Endothelial cell of umbilical vein (primary cell): Measurements from ENCODE around the gene TRMT1. TPM values are rescaled to one million over a fixed set of nuclear protein-coding genes. Genes with fewer than 3 reads are reported as not detected.

Experiments used
- BruUV-seq: library from RNA; stranded (reverse); fragments of 400-500 nt; replicated peaks from 2 replicates; lab custom pipeline; 2021; lab: Mats Ljungman, UMichigan
- CTCF ChIA-PET: fragments of 300-600, 350-600 bp; sonication (Branson Sonifier 250); formaldehyde crosslinking; loops from one replicate; lab custom pipeline; 2021; ENCODE audit warnings: antibody characterized with exemption, inconsistent platforms; lab: Charles Lee
- POLR2A ChIA-PET: fragments of 300-600, 350-600 bp; sonication (Branson Sonifier 250); formaldehyde crosslinking; loops from one replicate; lab custom pipeline; 2021; ENCODE audit warnings: antibody characterized with exemption, inconsistent platforms; lab: Charles Lee
- DNase-seq: peaks from one replicate; pipeline ENCODE4 v3.0.0-alpha.2; 2011; ENCODE audit warnings: low read depth, low spot score
- FAIRE-seq: peaks from 2 replicates; lab custom pipeline; 2011; peaks lifted over from hg19 to GRCh38; lab: Jason Lieb, UNC
- H2AFZ ChIP-seq: 2 replicates; pipeline ENCODE4 v1.6.0; 2012; ENCODE audit warnings: low read depth, low read length, control low read depth, inconsistent platforms
- H3K27ac ChIP-seq: 2 replicates; pipeline ENCODE4 v1.5.1; 2011; ENCODE audit warnings: low read depth, mild to moderate bottlenecking, control low read depth, low read length, moderate library complexity; ENCODE audit not compliant: insufficient read depth
- H3K27me3 ChIP-seq, 2 experiments: 2 replicates each; pipeline versions ENCODE4 v1.6.0 to v1.6.1; 2011; ENCODE audit warnings: low read length in 2 of 2, mixed read lengths in 1 of 2; ENCODE audit not compliant: control insufficient read depth in 2 of 2, insufficient read depth in 2 of 2
- H3K36me3 ChIP-seq, 2 experiments: 2 replicates in 1 of 2; 3 replicates in 1 of 2; pipeline ENCODE4 v1.5.1; 2011; ENCODE audit warnings: low read length in 2 of 2, mild to moderate bottlenecking in 1 of 2, moderate library complexity in 1 of 2; ENCODE audit not compliant: control insufficient read depth in 2 of 2, insufficient read depth in 2 of 2; ENCODE audit errors: extremely low read depth in 1 of 2
- H3K4me1 ChIP-seq: 3 replicates; pipeline ENCODE4 v1.5.1; 2011; ENCODE audit warnings: mild to moderate bottlenecking, low read length; ENCODE audit not compliant: control insufficient read depth, insufficient read depth; ENCODE audit errors: extremely low read depth
- H3K4me2 ChIP-seq: 2 replicates; pipeline ENCODE4 v1.6.1; 2011; ENCODE audit warnings: low read length, control low read depth, mixed read lengths; ENCODE audit not compliant: insufficient read depth
- H3K4me3 ChIP-seq, 3 experiments: fragments of 200-600 bp in 1 of 3; sonication (generic), shearing (Covaris generic) in 1 of 3; replicated peaks in 1 of 3; 2 replicates each; pipeline ENCODE4 v1.5.1; 2011 to 2016; ENCODE audit warnings: control low read depth in 3 of 3, low read length in 3 of 3, mild to moderate bottlenecking in 2 of 3, inconsistent platforms in 1 of 3, low read depth in 1 of 3, moderate library complexity in 1 of 3; ENCODE audit not compliant: insufficient read depth in 1 of 3
- H3K79me2 ChIP-seq: 2 replicates; pipeline ENCODE4 v1.6.0; 2012; ENCODE audit warnings: low read length, inconsistent platforms; ENCODE audit not compliant: control insufficient read depth, insufficient read depth
- H3K9ac ChIP-seq: replicated peaks from 2 replicates; pipeline ENCODE3; 2011; ENCODE audit warnings: low read length, control low read depth; ENCODE audit not compliant: insufficient read depth; ENCODE audit errors: extremely low read depth
- H3K9me1 ChIP-seq: replicated peaks from 3 replicates; pipeline ENCODE4 v1.6.0; 2011; ENCODE audit warnings: mild to moderate bottlenecking, low read length; ENCODE audit not compliant: control insufficient read depth, insufficient read depth; ENCODE audit errors: extremely low read depth
- H3K9me3 ChIP-seq: replicated peaks from 2 replicates; pipeline ENCODE4 v1.5.1; 2012; ENCODE audit warnings: low read length, inconsistent platforms; ENCODE audit not compliant: control insufficient read depth, insufficient read depth
- H4K20me1 ChIP-seq: replicated peaks from 2 replicates; pipeline ENCODE3; 2011; ENCODE audit warnings: mild to moderate bottlenecking, low read length; ENCODE audit not compliant: control insufficient read depth, insufficient read depth; ENCODE audit errors: extremely low read depth
- EZH2 ChIP-seq: IDR thresholded peaks from 2 replicates; pipeline ENCODE4 v1.6.1; 2012; ENCODE audit warnings: borderline replicate concordance, low read depth, mild to moderate bottlenecking, moderate library complexity, low read length, inconsistent platforms; ENCODE audit not compliant: severe bottlenecking
- FOS ChIP-seq: IDR thresholded peaks from 2 replicates; pipeline ENCODE4 v1.6.1; 2011; ENCODE audit warnings: mild to moderate bottlenecking, low read length, moderate library complexity, borderline replicate concordance; ENCODE audit not compliant: insufficient read depth
- GATA2 ChIP-seq: IDR thresholded peaks from 2 replicates; pipeline ENCODE4 v1.7.0; 2011; ENCODE audit warnings: low read depth, mild to moderate bottlenecking, moderate library complexity, mixed read lengths, low read length; ENCODE audit not compliant: insufficient read length, insufficient read depth
- JUN ChIP-seq: IDR thresholded peaks from 2 replicates; pipeline ENCODE4 v1.6.1; 2011; ENCODE audit warnings: borderline replicate concordance, low read depth; ENCODE audit not compliant: insufficient read length, insufficient read depth
- MYC ChIP-seq: IDR thresholded peaks from one replicate; pipeline ENCODE4 v1.6.1; 2011; ENCODE audit warnings: mild to moderate bottlenecking, low read depth, low read length
- POLR2A ChIP-seq: IDR thresholded peaks from 2 replicates; pipeline ENCODE4 v1.6.1; 2012; ENCODE audit warnings: low read depth, mild to moderate bottlenecking, control low read depth, low read length
- POLR2AphosphoS5 ChIP-seq: IDR thresholded peaks from 2 replicates; pipeline ENCODE4 v1.6.1; 2012; ENCODE audit warnings: low read depth, mild to moderate bottlenecking, control low read depth, low read length, moderate library complexity; ENCODE audit not compliant: insufficient read depth
- dilution Hi-C: fragments of 300-500 bp; cut with MboI; formaldehyde crosslinking; loops from one replicate; pipeline ENCODE4 v1.15.0; 2019; ENCODE audit warnings: low sequenced_read_pairs; ENCODE audit not compliant: extremely low pct_ligation_motif_present
- intact Hi-C: fragments of 100-400 bp; cut with micrococcal nuclease; formaldehyde crosslinking; loops from one replicate; pipeline ENCODE4 v1.10.0; 2022
- polyA plus RNA-seq, 4 experiments: library from polyadenylated mRNA; depleted of rRNA in 3 of 4; stranded (reverse) in 3 of 4; unstranded in 1 of 4; fragments of >200 nt; gene quantifications; 2 replicates each; pipeline versions ENCODE4 v1.2.1 to v1.2.3, GENCODE V29; 2011 to 2012; ENCODE audit warnings: missing spikeins in 1 of 4
- total RNA-seq: library from RNA; stranded (reverse); gene quantifications from 2 replicates; pipeline ENCODE4 v1.2.3, GENCODE V29; 2021
- TF ChIP-seq, protein P1 (sequence below): IDR thresholded peaks from 2 replicates; pipeline ENCODE4 v1.6.1; 2011; ENCODE audit not compliant: insufficient read depth, insufficient read length
- TF ChIP-seq, protein P2 (sequence below), 2 donors: IDR thresholded peaks; 1 replicate in 1 of 2; 2 replicates in 1 of 2; pipeline ENCODE4 v1.5.1; 2011; ENCODE audit warnings: low read length in 2 of 2, mild to moderate bottlenecking in 2 of 2, moderate library complexity in 2 of 2, control low read depth in 1 of 2, inconsistent platforms in 1 of 2, low read depth in 1 of 2; ENCODE audit not compliant: insufficient read depth in 1 of 2; ENCODE audit errors: extremely low read depth in 1 of 2

Gene TRMT1
- total and polyA plus RNA-seq, 2 donors (not counting 3 experiments of a cell fraction or from before 2014, with no cell fraction given): 46.3 to 53.0 TPM

DNA sequence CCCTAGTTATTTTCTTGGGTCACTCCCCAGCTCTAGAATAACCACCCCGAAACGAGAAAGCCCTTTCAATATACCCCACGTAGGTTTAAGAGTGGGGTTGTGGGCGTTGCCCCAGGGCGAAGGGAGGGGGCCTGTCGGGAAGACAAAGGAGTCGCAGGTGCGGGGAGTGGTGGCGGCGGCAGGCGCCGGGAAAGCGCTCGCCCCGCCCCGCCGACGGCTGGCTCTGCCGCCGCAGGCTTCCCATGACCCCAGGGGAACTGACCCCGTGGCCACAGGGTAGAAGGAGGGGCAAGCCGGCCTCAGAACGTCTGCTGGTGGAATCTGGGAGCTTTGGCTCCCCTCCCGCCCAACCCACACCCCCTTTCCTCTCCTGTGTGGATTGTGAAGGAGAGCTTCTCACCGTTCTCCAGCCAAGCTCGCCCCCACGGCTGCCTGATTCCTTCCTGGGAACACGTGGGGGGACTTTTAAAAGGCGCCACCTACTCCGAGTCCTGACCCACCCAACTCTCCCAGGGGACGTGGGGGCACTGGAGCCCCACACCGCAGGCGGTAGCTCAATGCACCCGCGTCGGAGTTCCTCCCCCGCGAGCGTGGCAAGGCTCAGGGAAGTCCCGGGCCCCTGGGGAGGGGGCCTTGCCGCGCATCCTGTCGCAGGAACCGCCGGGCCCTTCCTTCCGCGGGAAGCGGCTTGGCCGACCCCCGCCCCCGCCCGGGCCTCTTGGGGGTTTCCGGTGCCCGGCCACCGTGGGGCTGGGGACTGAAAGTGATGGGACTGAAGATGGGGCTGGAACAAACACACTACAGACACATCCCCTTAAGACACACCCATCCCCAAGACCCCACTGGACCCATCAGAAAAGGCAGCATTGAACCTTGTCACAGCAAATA is 39.2 kb upstream of the TRMT1 start:
- ChIA-PET CTCF (interaction anchor here (0.6 to 2.4 kb wide), 15 partner anchors 8 to 178 kb away, joined by 3 to 24 read pairs (median 5); partner anchors contain the start of gene NACC1), POLR2A (interaction anchor here (0.6 to 1.8 kb wide), 6 partner anchors 8 to 362 kb away, joined by 3 to 21 read pairs (median 4); no protein-coding TSS in a partner anchor)
- Histone ChIP-seq H3K4me2 (peak overlapping the region; percentile 87), H3K27ac (peak overlapping the region; percentile 96), H3K9me3 (no peaks in the 10 kb centered on the region), H3K9me1 (no peaks in the 10 kb centered on the region), H4K20me1 (no peaks in the 10 kb centered on the region), H3K36me3 (no peaks in the 10 kb centered on the region), H3K27me3 (no peaks in the 10 kb centered on the region), H3K9ac (peak overlapping the region; percentile 97), H3K79me2 (peaks cover 36% of the 10 kb centered on the region), H2AFZ (no peak overlapping the region), H3K4me1 (peaks cover 27% of the 10 kb centered on the region), H3K4me3 (peak overlapping the region; percentile 62 to 97 (median 67))
- no TSS peak for BruUV-seq
- FAIRE-seq (peak; percentile 87), DNase-seq (peak; percentile 72)
- TF ChIP-seq EZH2: no peak
- TF ChIP-seq GATA2: no peak
- TF ChIP-seq POLR2A: no peak
- TF ChIP-seq, protein P1, sequence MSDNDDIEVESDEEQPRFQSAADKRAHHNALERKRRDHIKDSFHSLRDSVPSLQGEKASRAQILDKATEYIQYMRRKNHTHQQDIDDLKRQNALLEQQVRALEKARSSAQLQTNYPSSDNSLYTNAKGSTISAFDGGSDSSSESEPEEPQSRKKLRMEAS: no peak
- no peak for TF ChIP-seq JUN
- peak; percentile 78 for TF ChIP-seq POLR2AphosphoS5
- peak; percentile 22 for TF ChIP-seq FOS
- TF ChIP-seq, protein P2, sequence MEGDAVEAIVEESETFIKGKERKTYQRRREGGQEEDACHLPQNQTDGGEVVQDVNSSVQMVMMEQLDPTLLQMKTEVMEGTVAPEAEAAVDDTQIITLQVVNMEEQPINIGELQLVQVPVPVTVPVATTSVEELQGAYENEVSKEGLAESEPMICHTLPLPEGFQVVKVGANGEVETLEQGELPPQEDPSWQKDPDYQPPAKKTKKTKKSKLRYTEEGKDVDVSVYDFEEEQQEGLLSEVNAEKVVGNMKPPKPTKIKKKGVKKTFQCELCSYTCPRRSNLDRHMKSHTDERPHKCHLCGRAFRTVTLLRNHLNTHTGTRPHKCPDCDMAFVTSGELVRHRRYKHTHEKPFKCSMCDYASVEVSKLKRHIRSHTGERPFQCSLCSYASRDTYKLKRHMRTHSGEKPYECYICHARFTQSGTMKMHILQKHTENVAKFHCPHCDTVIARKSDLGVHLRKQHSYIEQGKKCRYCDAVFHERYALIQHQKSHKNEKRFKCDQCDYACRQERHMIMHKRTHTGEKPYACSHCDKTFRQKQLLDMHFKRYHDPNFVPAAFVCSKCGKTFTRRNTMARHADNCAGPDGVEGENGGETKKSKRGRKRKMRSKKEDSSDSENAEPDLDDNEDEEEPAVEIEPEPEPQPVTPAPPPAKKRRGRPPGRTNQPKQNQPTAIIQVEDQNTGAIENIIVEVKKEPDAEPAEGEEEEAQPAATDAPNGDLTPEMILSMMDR (IDR thresholded peaks at IDR 0.05; ENCODE audit: extremely low read depth in 1 of 2, insufficient read depth in 1 of 2, low read depth in 1 of 2, low read length in 2 of 2): no peak
- no peak for TF ChIP-seq MYC
- dilution Hi-C loops: no loop called here
- intact Hi-C loops: loop anchor here (1.0 to 2.0 kb wide), 3 partner anchors 8 to 93 kb away; no protein-coding TSS in a partner anchor
